ENCODE measurements around the gene BEX2.
A peak's percentile ranks its signal among the peaks of the same experiment; 100 is the strongest.
"Not testable (repeated sequence)": the region's sequence is repeated elsewhere in the genome, so short reads cannot be mapped to it uniquely, and the experiment has no call there.

Gene BEX2
- 0.05 to 0.91 (median 0.34) reads per million in 17 experiments for total RNA-seq

GRCh38 chrX:103310555-103311398 lies at the start of gene BEX2:
BEX2 (minus strand) TSS chrX:103310990; CDS start chrX:103309976, 1,014 bp downstream.
- peak; percentile 35 to 60 (median 46) for DNase-seq

GRCh38 chrX:103360092-103360491 lies 49.3 kb upstream of the BEX2 start:
- DNase-seq: no peak

GRCh38 chrX:103359605-103360004 lies 48.8 kb upstream of the BEX2 start:
- not testable (repeated sequence) for DNase-seq

- DNase-seq: no peak
Measured at GRCh38 chrX:103357871-103358270, 47.1 kb upstream of the BEX2 start.

GRCh38 chrX:103356858-103357257 lies 46.1 kb upstream of the BEX2 start:
- DNase-seq: peak in 2 of 4 experiments; percentile 5 to 7

- DNase-seq: peak; percentile 43 to 60 (median 58)
Measured at GRCh38 chrX:103356130-103356798, 45.5 kb upstream of the BEX2 start, which contains the start of gene TCEAL9. TCEAL9 (plus strand) TSS chrX:103356506; CDS start chrX:103357685, 1,179 bp downstream.

DNA sequence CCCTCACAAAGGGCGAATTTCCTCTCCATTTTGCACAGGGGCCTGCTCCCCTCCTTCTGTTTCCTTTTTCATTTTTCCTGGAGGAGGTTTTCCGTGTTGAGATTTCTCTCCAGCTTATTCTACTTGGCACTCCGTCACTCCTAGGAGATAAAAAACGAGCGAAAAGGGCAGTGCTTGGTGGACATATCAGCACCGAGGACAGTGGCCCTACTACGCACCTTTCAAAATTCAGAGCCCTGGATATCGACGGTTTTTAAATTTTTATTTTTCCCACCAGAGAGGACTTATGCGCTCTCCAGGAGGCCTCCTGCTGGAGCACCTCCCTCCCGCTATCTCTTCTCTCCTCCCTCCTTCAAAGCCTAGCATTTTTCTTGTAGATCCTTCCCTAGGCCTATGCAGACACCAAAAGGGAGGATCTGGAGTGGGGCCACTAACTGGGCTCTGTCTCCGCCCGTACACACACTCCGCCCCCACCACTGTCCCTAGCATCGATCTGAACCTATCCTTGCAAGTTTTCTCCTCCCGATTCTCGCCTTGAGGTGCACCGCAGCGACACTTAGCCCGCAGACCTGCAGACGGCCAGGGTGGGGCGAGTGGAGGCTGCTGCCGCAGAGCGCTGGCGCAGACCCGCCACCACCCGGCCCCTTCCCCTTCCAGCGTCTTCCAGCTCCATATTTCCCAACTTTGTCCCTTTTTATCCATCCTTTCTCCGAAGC lies 37.0 kb upstream of the BEX2 start:
- DNase-seq: no peak

DNA sequence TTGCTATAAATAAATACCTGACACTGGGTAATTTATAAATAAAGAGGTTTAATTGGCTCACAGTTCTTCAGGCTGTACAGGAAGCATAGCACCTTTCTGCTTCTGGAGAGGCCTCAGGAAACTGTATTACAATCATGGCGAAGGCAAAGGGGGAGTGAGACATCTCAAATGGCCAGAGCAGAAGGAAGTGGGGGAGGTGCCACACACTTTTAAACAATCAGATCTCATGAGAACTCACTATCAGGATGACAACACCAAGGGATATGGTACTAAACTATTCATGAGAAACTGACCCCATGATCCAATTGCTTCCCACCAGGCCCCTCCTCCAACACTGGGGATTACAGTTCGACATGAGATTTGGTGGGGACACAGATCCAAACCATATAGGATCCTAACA lies 33.8 kb upstream of the BEX2 start:
- no peak for DNase-seq

GRCh38 chrX:103343105-103343504 lies 32.3 kb upstream of the BEX2 start:
- peak; percentile 53 to 61 (median 58) for DNase-seq

DNA sequence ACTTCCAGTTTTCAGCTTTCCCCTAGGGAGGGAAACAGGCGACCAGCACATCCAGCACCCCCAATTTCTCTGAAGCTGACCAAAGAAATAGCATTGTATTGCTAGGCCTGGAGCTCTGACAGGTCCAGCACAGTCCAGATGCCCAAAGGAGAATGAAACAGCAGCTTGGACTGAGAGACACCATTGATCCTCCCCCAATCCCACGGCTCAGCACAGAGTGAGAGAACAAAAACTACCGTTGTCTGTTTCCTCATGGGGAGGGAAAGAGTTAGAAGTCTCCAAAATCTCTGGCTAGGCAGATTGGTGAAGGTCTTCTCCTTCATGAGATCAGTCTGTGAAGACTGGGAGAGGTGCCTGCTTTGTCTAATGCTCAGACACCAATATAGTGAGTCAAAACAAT lies 27.9 kb upstream of the BEX2 start:
- no peak for DNase-seq

GRCh38 chrX:103330681-103331288 lies 20.0 kb upstream of the BEX2 start:
- no peak for DNase-seq

DNA sequence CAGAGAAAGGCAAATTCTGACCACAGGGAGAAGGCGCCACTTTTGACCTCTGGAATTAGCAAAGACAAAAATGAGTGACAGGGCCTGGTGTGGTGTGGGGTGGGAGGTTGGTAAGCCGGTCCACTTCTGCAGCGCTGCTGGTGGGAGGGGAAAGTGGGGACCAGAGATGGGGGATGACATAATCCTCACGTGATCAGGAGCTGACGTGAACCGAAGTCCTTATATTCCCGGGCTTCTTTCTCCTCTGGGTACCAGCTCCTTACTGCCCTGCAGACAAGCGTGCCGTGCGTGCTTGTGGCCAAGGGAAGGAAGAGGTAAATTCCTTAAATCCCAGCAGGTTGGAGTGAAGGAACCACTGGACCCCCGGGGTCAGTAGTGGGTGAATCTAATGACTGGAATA lies 19.2 kb upstream of the BEX2 start, which contains the start of gene TCEAL7:
TSS of gene TCEAL7 (plus strand) at position 249 of the 400 bp plus-strand sequence. CDS start 1,165 bp downstream, outside the sequence.
- DNase-seq: no peak

GRCh38 chrX:103311399-103311780 lies 600 bp upstream of the BEX2 start:
- no peak for DNase-seq

- DNase-seq: no peak
Measured at GRCh38 chrX:103309860-103310554, 783 bp downstream of the BEX2 start.

DNA sequence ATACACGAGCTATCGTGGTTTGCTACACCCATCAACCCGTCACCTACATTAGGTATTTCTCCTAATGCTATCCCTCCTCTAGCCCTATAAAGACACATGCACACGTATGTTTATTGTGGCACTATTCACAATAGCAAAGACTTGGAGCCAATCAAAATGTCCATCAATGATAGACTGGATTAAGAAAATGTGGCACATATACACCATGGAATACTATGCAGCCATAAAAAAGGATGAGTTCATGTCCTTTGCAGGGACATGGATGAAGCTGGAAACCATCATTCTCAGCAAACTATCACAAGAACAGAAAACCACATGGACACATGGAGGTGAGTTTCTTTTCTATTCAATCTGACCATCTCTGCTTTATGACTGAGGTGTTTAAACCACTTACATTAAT lies 5.1 kb downstream of the BEX2 start:
- not testable (repeated sequence) for DNase-seq

DNA sequence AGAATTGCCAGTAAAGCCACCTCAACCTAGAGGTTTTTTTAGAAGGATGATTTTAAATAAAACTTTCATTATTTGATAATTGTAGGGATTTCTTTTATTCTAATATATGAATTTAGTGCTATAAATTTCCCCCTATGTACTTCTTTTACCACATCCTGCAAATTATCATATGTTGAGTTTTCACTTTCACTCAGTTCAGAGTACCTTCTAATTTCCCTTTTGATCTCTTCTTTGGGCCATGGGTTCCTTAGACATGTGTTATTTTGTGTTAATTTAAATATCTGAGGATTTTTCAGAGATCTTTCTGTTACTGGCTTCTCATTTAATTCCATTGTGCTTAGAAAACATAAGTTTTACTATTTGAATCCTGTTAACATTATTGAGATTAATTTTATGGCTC lies 6.1 kb downstream of the BEX2 start:
- no peak for DNase-seq

DNA sequence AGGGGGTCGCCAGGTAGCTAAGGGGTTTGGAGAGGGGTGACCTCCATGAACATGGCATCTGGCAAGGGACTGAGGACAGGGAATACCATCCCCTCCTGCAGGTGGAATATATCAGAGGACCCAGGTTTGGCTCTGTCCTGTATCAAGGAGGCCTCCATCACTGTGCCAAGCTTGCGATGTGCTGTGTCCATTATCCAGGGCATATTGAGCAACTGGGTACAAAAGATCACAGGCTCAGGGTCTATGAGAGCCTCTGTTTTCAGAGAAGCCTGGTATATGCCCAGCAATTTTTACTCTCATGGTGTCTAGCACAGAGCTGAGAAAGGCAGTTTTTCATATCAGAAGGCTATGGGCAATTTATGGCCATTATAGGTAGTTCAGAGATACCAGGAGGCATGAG lies 17.7 kb downstream of the BEX2 start:
- DNase-seq: no peak

DNA sequence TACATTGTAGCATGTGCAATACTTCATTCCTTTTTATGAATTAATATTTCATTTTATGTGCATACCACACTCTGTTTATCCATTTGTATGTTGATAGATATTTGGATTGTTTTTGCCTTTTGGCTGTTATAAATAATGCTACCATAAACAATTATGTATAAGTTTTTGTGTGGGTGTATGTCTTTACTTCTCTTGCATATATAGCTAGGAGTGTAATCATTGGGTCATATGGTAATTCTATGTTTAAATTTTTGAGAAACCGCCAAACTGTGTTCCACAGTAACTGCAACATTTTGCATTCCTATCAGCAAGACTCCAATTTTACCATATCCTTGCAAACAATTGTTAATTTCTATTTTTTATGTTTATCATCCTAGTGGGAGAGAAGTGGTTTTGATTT lies 31.2 kb downstream of the BEX2 start:
- DNase-seq: no peak

DNA sequence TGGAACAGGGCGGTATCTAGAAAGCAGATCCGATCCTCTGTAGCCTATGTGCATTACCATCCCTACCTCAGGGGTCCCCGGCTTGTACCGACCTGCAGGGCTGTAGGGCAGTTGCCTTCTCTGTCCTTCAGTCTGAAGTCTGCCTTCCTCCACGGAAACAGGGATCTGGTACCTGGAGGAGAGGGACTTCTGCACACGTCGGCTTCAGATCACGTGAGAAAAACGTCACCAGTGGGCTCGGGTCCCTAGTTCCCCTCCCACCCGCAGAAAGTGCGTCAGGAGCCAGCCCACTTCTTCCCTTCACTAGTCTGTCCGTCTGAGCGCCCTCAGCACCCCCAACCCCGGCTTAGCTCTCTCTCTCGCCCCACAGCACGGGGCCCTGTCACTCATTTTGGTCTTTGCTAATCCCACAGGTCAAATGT lies 34.2 kb downstream of the BEX2 start, which contains the start of gene TCEAL5:
TSS of gene TCEAL5 (minus strand) at position 170 of the 422 bp plus-strand sequence. CDS start 2,187 bp downstream, outside the sequence.
- DNase-seq: peak in 2 of 4 experiments; percentile 1 to 3

- DNase-seq: no peak
Measured at GRCh38 chrX:103275947-103276567, 34.7 kb downstream of the BEX2 start.

GRCh38 chrX:103274284-103274683 lies 36.5 kb downstream of the BEX2 start:
- DNase-seq: no peak
